IPS-20b (cell line): ENCODE measurements around the gene ANKS1A.

ENCODE experiments used
- H3K27ac ChIP-seq: one replicate; pipeline ENCODE4 v1.5.1; 2013; ENCODE audit warnings: low read length
- H3K27me3 ChIP-seq: 2 replicates; pipeline ENCODE4 v1.6.1; 2013; ENCODE audit warnings: mild to moderate bottlenecking, low read length, inconsistent platforms; ENCODE audit not compliant: insufficient read depth
- H3K36me3 ChIP-seq: 2 replicates; pipeline ENCODE4 v1.6.1; 2013; ENCODE audit warnings: low read depth, mild to moderate bottlenecking, inconsistent platforms, low read length, moderate library complexity; ENCODE audit not compliant: insufficient read depth
- H3K4me1 ChIP-seq: 2 replicates; pipeline ENCODE4 v1.6.1; 2013; ENCODE audit warnings: mild to moderate bottlenecking, control low read depth, inconsistent platforms, low read length, moderate library complexity; ENCODE audit not compliant: insufficient read depth
- H3K4me3 ChIP-seq: 2 replicates; pipeline ENCODE4 v1.5.1; 2013; ENCODE audit warnings: mild to moderate bottlenecking, low read length, inconsistent platforms
- H3K9ac ChIP-seq: 2 replicates; pipeline ENCODE4 v1.6.1; 2013; ENCODE audit warnings: low read depth, mild to moderate bottlenecking, inconsistent platforms, low read length, moderate library complexity
- H3K9me3 ChIP-seq: 2 replicates; pipeline ENCODE4 v1.6.1; 2013; ENCODE audit warnings: mild to moderate bottlenecking, low read depth, low read length, inconsistent platforms; ENCODE audit not compliant: insufficient read depth

ANKS1A gene

GRCh38 chr6:35087361-35088280 lies 198.6 kb downstream of the ANKS1A start:
- H3K4me3 ChIP-seq = no peak overlapping the region
- no peaks in the 10 kb centered on the region for H3K27me3 ChIP-seq
- no peaks in the 10 kb centered on the region for H3K9me3 ChIP-seq
- peaks cover 46% of the 10 kb centered on the region for H3K36me3 ChIP-seq
- H3K27ac ChIP-seq = no peak overlapping the region
- peaks cover 4% of the 10 kb centered on the region; the same call in 1 of the 2 replicates for H3K4me1 ChIP-seq
- no peak overlapping the region for H3K9ac ChIP-seq

DNA sequence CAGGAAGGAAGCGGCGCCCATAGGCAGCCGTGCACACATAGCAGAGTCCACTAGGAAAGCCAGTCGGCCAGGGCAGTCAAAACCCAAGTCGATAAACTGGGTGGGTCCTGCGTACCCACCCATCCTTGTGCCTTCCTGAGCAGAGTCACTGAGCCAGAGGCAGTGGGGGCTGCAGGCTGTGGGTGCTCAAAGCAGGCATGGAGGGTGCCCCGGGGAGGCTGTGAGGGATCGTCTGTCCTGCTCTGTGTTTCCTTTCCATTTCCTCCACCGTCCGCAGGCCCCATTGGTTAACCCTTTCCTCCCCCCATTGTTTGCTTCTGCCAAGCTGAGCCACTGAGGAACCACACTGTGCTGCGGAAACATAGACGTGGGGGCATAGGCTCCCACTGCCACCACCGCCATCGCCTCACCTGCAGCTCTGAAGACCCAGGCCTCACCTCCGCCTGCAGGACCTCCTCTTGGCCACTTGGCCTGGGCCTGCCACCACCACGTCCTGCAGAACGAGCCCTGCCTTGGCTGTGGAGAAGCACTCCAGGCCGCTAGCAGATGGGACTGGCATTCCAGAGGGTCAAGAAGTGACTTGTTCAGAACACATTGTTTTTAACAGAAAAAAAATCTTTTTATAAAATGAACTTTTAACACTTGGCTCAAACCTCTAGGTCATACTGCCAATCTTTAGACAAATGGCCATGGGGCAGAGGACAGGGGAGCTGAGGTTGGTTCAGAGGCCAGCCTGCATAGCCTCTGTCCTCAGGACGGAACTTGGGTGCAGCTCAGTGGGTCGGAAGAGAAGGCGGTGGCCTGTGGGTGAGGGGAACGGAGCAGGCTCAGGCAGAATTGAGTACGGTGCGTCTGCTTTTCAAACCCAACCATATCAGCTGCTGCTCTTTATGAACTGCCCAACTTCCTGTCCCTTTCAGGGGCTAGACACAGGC lies 199.5 kb downstream of the ANKS1A start:
- Histone ChIP-seq H3K9ac (no peak overlapping the region), H3K4me1 (peaks cover 5% of the 10 kb centered on the region; the same call in 1 of the 2 replicates), H3K27ac (no peak overlapping the region), H3K9me3 (no peaks in the 10 kb centered on the region), H3K4me3 (no peak overlapping the region), H3K36me3 (peaks cover 37% of the 10 kb centered on the region), H3K27me3 (no peaks in the 10 kb centered on the region)

- H3K27me3 ChIP-seq = no peaks in the 10 kb centered on the region
- H3K27ac ChIP-seq = no peak overlapping the region
- H3K4me1 ChIP-seq = peaks cover 14% of the 10 kb centered on the region; the same call in 1 of the 2 replicates
- H3K9me3 ChIP-seq = no peaks in the 10 kb centered on the region
- no peak overlapping the region for H3K4me3 ChIP-seq
- no peak overlapping the region for H3K9ac ChIP-seq
- peaks cover 29% of the 10 kb centered on the region for H3K36me3 ChIP-seq
These were observed 200.3 kb downstream of the ANKS1A start for GRCh38 chr6:35089216-35089934.

- H3K9ac ChIP-seq = no peak overlapping the region
- no peak overlapping the region for H3K4me3 ChIP-seq
- H3K9me3 ChIP-seq = no peaks in the 10 kb centered on the region
- no peaks in the 10 kb centered on the region for H3K27me3 ChIP-seq
- no peak overlapping the region for H3K27ac ChIP-seq
- peaks cover 22% of the 10 kb centered on the region for H3K36me3 ChIP-seq
- H3K4me1 ChIP-seq = peaks cover 15% of the 10 kb centered on the region; the same call in 1 of the 2 replicates
These were observed 201.0 kb downstream of the ANKS1A start for GRCh38 chr6:35089935-35090505.

- no peak overlapping the region for H3K4me3 ChIP-seq
- no peaks in the 10 kb centered on the region for H3K27me3 ChIP-seq
- H3K4me1 ChIP-seq = peaks cover 15% of the 10 kb centered on the region; the same call in 1 of the 2 replicates
- H3K27ac ChIP-seq = no peak overlapping the region
- H3K9me3 ChIP-seq = no peaks in the 10 kb centered on the region
- peaks cover 15% of the 10 kb centered on the region; the same call in 1 of the 2 replicates for H3K36me3 ChIP-seq
- no peak overlapping the region for H3K9ac ChIP-seq
These were observed 201.7 kb downstream of the ANKS1A start for GRCh38 chr6:35090734-35091133.

DNA sequence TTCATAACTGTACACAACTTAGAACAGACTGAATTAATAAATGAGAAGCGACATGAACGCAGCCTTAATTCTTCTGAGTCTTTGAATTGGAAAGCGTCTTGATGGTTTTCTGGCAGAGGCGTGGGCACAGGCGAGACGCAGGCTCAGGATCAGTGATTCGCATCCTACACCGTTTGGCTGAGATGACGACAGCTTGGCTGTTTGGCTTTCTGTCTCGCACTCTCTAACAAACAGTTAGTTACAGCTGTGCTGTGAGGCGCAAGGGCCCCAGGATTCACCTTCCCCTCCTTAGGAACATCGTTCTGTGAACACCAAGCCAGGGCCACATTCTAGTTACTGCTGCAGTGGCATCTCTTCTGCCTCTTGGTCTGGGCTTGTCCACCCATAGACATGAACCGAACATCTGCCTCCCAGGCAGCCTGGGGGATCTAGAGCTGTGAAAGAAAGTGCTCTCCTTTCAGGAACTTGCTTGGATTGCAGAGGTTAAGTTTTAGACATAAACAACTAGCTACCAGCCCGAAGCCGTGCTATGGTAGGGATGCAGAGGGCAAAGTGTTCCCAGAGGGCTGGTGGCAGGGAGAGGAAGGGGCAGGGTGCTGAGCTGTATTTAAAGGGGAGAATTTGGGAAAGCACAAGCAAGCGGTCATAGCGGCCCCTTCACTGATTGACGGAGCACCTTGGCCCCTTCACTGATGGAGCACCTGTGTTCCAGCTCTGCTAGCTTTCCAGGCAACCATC lies 202.5 kb downstream of the ANKS1A start:
- Histone ChIP-seq H3K27me3 (no peaks in the 10 kb centered on the region), H3K9me3 (no peaks in the 10 kb centered on the region), H3K36me3 (peaks cover 10% of the 10 kb centered on the region; the same call in 1 of the 2 replicates), H3K27ac (no peak overlapping the region), H3K4me3 (no peak overlapping the region), H3K9ac (no peak overlapping the region), H3K4me1 (peaks cover 20% of the 10 kb centered on the region; the same call in 1 of the 2 replicates)

GRCh38 chr6:35092362-35093117 lies 203.5 kb downstream of the ANKS1A start:
- H3K36me3 ChIP-seq = peaks cover 5% of the 10 kb centered on the region; the same call in 1 of the 2 replicates
- H3K27me3 ChIP-seq = no peaks in the 10 kb centered on the region
- no peak overlapping the region for H3K27ac ChIP-seq
- no peaks in the 10 kb centered on the region for H3K9me3 ChIP-seq
- no peak overlapping the region for H3K9ac ChIP-seq
- H3K4me1 ChIP-seq = peaks cover 24% of the 10 kb centered on the region; the same call in 1 of the 2 replicates
- no peak overlapping the region for H3K4me3 ChIP-seq

DNA sequence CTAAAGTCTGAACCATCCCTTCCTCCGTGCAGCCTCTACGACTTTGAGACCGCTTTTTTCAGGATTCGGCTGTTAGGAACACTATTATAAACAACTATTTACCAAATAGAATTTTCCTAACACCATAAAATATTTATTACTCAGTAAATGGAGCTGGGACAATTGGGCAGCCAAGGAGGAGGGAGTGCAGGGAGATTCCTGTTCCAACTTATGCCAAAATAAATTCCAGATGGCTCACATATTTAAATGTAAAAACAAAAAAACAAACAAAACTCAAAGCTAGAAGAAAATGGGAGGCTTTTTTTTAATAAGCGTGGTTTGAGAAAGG lies 204.0 kb downstream of the ANKS1A start:
- Histone ChIP-seq H3K27ac (no peak overlapping the region), H3K4me3 (no peak overlapping the region), H3K36me3 (no peaks in the 10 kb centered on the region; the same call in 1 of the 2 replicates), H3K27me3 (no peaks in the 10 kb centered on the region), H3K9ac (no peak overlapping the region), H3K4me1 (peaks cover 24% of the 10 kb centered on the region; the same call in 1 of the 2 replicates), H3K9me3 (no peaks in the 10 kb centered on the region)

DNA sequence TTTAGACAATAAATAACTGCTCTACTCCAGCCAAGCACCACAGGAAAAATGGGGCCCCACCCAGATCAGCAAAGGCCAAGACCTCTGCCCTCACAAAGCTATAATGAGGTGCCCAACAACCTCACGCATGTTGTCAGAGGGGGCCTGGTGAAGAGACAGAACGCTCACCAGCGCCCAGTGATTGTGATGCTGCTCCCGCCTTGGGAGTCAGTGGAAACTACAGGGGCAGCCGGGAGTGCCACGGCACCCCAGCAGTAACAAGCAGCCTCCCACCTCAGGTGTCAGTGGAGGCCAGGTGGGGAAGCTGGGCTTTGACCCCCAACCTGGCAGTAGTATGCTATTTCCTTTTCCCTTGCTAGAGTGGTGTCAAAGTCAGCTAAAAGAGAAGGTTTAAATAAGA lies 204.7 kb downstream of the ANKS1A start:
- Histone ChIP-seq H3K4me1 (peaks cover 24% of the 10 kb centered on the region; the same call in 1 of the 2 replicates), H3K27ac (no peak overlapping the region), H3K36me3 (no peaks in the 10 kb centered on the region), H3K9ac (no peak overlapping the region), H3K9me3 (no peaks in the 10 kb centered on the region), H3K27me3 (no peaks in the 10 kb centered on the region), H3K4me3 (no peak overlapping the region)

DNA sequence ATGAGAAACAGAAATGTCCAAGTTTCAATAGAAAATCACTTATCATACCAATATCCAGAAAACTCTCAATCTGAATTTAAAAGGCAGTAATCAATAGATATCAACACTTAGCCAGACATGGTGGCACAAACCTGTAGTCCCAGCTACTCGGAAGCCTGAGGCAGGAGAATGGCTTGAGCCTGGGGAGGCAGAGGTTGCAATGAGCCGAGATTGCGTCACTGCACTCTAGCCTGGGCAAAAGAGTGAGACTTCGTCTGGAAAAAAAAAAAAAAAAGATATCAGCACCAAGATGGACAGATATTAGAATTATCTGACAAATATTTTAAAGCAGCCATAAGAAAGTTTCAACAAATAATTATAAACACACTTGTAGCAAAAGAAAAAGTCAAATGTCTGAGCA lies 205.1 kb downstream of the ANKS1A start:
- H3K36me3 ChIP-seq = no peaks in the 10 kb centered on the region
- H3K4me1 ChIP-seq = peaks cover 24% of the 10 kb centered on the region; the same call in 1 of the 2 replicates
- no peak overlapping the region for H3K4me3 ChIP-seq
- no peak overlapping the region for H3K27ac ChIP-seq
- no peaks in the 10 kb centered on the region for H3K27me3 ChIP-seq
- H3K9me3 ChIP-seq = no peaks in the 10 kb centered on the region
- H3K9ac ChIP-seq = no peak overlapping the region
